Activated CD4-positive, CD25-positive, alpha-beta regulatory T cell treated with anti-CD3 and anti-CD28 coated beads, Interleukin-2, amount 50 U/mL, for 24 hours (primary cell): ENCODE data around the gene KRTAP5-7.
"Not testable (repeated sequence)": the region's sequence is repeated elsewhere in the genome, so short reads cannot be mapped to it uniquely, and the experiment has no call there.

ENCODE experiments used
- ATAC-seq, 2 donors: fragments of 150-1000 bp; cut with Tn5 transposase; one replicate each; pipeline ENCODE4 v1.10.0; 2021; ENCODE audit warnings: mild to moderate bottlenecking in 1 of 2, moderate library complexity in 1 of 2

KRTAP5-7 gene

DNA sequence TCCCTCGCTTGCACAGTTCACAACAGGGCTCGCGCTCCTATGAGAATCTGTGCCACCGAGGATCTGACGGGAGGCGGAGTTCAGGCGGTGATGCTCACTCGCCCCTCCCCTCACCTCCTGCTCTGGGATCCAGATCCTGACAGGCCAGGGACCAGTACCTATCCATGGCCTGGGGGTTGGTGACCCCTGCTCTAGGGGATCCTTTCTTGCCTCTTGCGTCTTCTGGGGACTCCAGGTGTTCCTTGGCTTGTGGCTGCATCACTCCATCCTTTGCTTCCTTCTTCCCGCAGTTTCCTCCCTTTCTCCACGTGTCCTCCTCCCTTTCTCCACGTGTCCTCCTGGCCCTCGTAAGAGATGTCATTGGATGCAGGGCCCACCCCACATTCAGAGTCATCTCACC is 30.6 kb upstream of the KRTAP5-7 start:
- ATAC-seq = no peak

DNA sequence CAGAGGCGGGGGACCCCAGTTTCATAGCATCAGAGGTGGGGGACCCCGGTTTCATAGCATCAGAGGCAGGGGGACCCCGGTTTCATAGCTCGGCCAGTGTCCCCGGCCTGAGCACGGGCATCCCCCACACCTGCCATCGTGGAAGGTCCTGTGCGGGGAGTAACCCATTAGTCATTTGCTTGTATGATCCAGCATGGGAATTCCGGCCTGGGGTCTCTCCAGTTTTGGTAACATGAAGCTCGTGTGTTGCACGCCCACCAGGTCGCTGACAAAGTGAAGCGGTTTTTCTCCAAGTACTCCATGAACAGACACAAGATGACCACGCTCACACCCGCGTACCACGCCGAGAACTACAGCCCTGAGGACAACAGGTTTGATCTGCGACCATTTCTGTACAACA is 29.0 kb upstream of the KRTAP5-7 start:
- ATAC-seq = no peak

DNA sequence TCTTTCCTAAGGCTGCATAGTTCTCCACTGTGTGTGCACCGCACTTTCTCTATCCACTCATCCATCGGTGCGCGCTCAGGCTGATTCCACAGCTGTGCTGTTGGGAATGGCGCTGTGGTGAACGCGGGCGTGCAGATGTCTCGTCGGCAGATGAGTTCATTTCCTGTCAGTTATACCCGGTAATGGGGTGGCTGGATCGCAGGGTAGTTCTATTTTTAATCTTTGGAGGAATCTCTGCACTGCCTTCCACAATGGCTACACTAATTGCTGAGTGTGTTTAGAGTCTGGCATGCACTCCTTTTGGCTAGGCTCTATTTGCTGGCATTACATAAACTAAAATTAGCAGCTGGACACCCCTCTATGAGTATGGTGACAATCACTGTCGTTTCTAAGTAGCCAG is 27.9 kb upstream of the KRTAP5-7 start:
- no peak for ATAC-seq

DNA sequence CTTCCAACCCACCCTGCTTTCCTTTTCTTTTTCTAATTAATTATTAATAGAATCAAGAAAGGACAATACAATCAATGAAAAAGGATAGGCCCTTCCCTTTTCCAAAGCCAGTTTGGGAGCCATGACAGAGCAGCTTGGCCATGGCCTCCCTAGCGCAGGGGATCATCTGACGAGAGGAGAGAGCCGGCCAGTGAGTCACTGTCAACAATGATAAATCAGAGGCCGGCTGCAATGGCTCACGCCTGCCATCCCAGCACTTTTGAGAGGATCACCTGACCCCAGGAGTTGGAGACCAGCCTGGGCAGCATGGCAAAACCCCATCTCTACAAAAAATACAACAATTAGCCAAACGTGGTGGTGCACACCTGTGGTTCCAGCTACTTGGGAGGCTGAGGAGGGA is 27.5 kb upstream of the KRTAP5-7 start:
- ATAC-seq = no peak

DNA sequence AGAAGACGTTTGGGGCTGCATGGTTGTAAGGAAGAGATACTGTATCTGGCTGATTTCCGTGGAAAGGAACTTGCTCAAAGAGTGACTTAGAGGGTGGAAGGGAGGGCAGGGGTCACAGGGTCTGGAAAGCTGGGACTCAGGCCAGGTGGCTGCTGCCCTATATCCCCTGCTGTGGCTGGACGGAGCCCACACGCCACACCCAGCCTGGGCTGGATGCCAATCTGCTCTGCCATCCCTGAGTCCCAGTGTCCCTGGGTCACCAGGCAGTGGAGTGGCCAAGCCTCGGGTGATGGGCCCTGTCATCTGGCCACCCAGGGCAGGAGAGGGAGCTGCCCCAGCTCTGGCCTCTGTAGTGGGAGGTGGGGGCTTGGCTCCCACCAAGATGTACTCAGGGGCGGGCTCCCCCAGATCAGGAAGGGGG is 26.5 kb upstream of the KRTAP5-7 start:
- no peak for ATAC-seq

DNA sequence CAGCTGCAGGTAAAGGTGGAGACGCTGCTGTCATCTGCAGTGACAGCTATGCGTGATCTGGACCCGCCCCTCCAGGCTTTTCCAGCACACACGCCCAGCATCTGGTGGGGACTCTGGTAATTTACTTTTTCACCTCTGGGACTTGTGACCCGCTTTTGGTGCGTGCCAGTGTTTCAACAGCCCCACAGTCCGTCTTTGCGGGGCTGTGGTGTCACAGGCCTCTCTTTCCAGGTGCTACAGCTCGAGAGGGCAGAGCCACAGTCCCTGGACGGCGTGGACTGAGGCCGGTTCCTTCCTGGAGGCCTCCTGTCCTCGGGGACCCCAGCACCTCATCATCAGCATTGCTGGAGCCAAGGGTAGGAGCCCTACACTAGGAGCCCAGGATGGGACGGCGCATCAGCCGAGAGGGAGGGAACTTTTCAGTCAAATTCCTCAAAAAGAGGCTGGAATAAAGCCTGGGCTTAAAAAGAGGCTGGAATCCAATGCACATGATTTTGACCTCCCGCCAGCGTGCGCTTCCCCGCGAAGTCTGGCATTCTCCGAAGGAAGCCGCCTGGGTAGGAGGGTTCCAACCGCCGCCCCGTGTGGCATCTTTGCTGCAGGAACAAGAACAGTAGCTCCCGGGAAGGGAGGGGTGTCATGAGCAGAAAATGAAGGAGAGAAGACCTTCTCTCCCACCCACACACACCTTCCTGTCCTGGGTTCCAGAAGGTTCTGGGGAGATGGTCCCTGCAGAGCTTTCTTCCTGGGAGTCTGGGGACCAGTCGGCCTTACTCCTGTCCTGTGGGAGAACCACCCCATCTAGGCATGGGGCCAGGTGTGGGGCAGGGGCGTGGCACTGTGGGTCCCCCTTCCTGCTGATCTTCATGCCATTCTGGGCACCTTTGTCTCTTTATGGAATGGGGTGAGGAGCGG is 25.7 kb upstream of the KRTAP5-7 start:
- no peak for ATAC-seq

DNA sequence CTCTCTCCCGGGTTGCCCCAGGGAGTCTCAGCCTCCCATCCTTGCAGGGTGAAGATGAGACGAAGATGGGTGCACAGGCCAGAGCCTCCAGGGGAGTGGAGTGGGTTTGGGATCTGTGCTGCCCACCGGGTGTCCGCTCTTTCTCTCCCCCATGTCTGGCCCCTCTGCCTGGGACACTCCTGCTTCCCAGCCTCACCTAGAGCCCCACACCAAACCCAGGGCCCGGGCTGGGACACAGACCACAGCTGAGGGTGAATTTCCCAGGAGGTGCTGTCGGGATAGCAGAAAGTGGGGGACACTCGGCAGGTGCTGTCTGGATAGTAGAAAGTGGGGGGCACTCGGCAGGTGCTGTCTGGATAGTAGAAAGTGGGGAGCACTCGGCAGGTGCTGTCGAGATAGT is 25.0 kb upstream of the KRTAP5-7 start:
- no peak for ATAC-seq

DNA sequence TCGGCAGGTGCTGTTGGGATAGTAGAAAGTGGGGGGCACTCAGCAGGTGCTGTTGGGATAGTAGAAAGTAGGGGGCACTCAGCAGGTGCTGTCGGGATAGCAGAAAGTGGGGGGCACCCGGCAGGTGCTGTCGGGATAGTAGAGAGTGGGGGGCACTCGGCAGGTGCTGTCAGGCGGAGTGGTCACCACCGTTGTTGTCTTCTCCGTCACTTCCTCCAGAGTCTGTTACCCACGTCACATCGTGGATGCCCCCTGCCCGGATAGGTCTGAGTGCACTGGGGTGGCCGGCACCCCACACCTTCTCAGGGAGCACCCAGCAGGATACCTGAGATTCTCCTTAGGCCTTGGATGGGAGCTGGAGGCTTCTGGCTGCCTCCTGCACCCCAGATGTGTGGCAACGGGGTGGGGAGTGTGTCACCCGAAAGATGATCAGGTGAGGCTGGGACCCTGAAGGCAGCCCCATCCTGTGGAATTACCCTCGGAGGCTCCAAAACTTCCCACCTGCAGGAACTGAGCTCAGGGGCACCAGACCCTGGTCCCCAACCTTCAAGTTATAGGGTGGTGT is 24.1 kb upstream of the KRTAP5-7 start:
- no peak for ATAC-seq

DNA sequence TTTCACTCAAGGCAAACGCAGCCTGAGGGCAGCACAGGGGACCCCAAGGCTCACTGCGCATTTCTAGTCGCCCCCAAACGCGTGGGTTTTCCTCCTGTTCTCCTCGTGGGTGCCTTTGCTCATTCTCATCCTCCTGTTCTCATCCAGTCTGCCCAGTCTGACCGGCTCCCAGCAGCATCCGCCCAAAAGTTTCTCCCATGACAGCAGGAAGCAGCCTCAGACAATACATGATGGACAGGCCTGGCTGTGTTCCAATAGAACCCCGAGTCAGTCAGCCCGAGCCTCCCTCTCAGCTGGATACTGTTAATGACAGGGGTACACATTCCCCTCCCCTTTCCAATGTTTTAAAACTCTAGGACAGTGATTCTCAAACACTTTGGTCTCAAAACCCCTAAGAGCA is 22.5 kb upstream of the KRTAP5-7 start:
- no peak for ATAC-seq

DNA sequence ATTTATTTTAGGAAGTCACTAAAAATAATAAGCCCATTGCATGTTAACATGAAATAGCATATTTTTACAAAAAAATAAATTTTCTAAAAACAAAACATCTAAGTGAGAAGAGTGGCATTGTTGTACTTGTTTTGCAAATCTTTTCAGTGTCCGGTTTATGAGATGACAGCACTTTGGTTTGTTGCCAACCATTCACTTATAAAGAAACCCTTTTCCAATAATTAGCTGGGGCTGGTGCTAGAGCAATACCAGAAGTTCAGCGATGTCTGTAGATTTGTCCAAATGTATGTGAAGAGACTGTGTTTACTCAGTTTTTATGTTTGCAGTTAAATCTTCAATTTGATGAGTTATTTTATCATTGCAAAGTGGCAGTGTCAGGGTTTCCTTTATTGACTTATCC is 22.1 kb upstream of the KRTAP5-7 start:
- ATAC-seq = no peak

DNA sequence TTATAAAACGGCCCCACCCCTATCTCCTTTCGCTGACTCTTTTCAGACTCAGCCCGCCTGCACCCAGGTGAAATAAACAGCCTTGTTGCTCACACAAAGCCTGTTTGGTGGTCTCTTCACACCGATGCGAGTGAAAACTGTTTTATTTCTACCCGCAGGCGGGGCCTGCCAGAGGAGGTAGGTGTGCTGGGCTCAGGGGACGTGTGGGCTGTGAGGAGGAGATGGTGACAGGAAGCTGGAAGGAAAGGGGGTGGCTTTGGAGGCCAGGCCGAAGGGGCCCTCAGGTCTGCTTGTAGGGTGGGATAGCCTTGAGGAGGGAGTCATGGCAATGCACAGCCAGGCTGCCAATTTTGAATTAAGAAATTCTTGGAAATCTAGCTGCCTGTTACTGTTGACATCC is 21.3 kb upstream of the KRTAP5-7 start:
- no peak for ATAC-seq

DNA sequence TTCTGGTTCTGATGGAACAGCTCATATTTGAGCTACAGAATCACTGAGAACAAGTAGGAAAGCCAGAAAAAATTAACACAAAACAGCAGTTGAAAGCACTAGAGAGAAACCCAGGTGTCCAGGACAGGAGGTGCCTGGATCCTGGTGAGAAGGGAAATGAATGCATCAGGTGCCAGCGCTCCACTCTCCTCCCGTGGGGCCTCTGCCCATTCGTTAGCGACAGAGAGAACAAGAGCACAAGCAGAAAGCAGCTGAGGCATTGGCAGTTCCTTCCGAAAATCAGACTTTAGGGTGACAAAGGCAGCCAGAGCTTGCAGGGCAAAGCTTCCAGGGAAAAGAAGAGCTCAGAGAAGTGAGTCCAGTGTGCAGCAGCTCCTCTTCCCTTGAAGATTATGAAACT is 20.0 kb upstream of the KRTAP5-7 start:
- ATAC-seq = no peak

DNA sequence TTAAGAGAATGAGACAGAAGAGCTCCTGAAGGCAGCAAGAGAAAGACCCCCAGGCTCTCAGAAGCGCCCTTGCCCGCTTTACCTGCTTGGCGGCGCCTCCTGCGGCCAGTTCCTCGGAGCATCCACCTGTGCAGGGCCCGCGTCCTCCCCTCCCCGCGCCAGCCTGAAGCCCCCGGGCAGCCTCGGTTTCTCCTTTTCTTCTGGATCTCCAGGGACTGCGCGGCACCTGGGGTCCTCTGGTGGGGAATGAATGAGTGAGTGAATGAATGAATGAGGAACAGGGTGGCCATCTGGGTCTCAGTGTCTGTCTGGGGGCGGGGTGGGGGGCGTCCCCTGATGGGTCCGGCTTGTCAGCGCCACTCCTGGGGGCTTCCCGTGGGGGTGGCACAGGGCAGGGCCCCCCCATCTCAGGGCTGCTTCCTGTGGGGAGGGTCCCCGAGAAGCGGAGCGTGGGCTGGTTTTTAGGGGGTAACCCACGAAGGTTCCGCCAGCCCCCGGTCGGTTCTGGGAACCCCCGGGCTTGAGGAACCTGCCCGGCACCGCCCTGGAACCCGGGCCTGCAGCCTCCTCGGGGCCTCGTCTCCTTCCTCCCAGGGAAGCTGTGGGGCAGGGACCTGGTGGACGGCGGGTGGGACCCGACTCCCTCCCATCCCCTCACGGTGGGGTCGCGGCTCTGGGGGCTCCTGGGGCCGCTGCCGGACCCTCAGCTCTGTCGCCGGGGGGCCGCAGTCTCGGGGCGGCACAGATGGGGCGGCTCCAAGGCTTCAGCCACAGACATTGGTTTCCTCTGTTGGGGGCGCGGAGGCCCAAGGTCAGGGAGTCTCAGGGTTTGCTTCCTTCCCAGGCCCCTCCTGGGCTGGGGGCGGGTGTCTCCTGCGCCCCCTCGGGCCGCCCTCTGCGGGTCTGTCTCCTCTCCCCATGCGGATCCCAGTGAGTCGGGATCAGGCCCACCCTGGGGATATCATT is 8.3 kb upstream of the KRTAP5-7 start:
- ATAC-seq = no peak

DNA sequence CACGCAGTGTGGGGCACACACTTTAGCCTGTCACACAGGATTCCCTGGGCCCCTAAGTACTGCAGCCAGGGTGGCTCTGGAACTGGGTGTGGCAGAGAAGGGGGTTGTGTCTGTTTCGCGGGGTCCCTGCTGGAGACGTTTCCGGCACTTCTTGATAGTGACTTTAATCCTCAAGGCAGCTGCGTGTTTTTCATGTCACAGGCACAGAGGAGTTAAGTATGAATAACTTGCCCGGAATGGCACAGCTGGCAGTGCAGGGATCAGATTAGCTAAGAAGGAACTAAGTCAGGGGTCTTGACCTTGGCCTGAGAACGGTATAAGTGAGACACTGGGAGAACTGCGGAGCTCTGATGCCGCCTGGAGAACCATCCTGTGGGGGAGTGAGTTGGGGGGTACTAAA is 7.5 kb upstream of the KRTAP5-7 start:
- ATAC-seq = no peak

DNA sequence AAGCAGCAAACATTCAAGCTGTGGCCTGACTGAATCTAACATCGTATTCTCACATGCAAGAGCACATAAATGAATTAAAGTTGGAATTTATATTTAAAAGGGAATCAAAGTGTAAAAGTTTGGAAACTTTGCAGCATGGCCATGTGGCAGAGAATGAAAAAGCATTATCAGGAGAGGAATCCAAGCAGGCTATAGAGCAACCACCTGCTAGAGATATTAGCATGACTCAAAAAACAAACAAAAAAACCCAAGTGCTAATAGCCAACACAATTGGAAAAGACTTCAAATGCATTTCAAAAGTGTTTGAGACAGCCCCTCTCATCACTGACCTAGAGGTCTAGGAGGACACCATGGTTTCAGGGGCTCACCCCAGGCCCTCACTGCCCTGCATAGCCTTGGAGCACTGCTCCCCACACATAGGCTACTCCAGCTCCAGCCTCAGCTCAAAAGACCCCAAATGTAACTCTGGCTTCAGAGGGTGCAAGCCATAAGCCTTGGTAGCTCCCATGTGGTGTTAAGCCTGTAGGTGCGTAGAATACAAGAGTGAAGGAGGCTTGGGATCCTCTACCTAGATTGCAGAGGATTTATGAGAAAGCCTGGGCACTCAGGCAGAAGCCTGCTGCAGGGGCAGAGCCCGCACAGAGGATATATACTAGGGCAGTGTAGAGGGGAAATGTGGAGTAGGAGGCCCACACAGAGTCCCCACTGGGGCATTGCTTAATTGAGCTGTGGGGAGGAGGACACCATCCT is 1.7 kb upstream of the KRTAP5-7 start:
- no peak for ATAC-seq

DNA sequence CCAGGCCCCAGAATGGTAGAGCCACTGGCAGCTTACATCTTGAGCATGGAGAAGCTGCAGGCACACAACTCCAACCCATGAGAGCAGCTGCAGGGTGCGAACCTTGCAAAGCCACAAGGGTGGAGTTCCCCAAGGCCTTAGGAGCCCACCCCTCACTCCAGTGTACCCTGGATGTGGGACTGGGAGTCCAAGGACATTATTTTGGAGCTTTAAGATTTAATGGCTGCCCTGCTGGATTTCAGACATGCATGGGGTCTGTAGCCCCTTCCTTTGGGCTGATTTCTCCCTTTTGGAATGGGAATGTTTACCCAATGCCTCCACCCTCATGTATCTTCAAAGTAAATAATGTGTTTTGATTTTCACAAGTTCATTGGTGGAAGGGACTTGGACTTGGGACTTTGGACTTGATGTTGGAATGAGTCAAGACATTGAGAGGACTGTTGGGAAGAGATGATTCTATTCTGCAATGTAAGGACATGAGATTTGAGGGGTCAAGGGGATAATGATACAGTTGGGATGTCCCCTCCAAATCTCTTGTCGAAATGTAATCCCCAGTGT is 1.1 kb upstream of the KRTAP5-7 start:
- ATAC-seq = no peak

DNA sequence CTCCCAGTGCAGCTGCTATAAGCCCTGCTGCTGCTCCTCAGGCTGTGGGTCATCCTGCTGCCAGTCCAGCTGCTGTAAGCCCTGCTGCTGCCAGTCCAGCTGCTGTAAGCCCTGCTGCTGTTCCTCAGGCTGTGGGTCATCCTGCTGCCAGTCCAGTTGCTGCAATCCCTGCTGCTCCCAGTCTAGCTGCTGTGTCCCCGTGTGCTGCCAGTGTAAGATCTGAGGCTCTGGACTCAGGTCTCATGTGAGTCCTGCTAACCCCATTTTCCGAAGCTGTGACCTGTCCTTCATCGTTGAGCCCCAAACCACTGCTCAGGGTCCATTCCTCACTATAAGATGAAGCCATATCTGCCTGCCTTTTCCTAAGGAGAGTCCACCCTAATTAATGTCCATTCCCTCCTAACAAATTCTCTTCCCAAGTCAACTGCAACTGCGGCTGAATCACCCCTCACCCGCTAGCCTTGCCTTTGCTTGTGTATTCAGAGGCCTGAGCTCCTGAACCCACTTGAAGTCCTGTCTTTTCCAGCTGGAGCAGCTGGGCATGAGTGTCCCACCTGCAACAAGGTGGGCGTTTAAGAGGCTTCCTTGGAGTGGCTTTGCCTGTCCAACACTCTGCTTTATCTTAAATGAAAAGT is 626 bp downstream of the KRTAP5-7 start:
- ATAC-seq = no peak

DNA sequence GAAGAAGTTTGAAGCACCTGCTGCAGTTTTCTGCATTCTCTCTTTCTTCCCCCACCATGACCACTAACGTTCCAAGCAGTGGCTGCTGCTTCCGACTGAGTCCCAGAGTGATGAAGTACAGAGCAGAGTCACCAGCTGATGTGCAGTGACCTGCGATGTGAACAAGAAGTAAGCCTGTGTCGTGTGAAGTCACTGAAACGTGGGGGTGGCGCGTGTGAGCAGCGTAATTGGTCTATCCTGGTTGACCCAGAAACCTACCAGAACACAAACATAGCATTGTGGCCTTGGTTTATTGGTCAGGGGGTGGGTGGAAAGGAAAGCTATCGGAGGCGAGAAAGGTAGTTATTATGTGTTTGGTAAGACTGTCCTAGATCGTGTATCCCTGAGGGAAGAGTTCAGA is 3.5 kb downstream of the KRTAP5-7 start:
- no peak for ATAC-seq

DNA sequence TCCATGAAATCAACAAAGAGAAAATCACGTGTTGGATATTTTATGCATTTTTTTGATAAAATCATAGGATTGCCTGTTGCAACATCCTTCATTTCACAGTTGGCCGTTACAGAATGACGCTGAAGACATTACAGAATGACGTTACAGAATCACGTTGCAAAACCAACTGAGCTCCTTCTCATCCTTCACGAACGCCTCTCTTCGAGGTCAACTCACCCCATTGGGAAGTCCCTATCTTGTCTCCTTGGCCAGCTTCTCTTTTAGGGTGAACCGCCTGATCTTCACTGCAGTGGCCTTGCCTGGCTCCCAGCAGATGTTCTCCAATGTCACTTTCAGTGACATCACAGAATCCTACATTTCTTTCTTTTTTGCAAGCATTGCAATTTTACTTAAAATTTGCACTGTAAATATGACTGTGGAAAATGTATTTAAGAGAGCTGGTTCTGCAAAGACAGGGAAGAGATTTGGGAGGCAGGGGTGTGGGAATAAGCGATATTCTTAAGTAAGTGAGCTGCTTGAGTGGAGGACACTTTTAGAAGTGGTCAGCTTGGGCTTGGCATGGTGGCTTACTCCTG is 5.1 kb downstream of the KRTAP5-7 start:
- ATAC-seq = no peak

DNA sequence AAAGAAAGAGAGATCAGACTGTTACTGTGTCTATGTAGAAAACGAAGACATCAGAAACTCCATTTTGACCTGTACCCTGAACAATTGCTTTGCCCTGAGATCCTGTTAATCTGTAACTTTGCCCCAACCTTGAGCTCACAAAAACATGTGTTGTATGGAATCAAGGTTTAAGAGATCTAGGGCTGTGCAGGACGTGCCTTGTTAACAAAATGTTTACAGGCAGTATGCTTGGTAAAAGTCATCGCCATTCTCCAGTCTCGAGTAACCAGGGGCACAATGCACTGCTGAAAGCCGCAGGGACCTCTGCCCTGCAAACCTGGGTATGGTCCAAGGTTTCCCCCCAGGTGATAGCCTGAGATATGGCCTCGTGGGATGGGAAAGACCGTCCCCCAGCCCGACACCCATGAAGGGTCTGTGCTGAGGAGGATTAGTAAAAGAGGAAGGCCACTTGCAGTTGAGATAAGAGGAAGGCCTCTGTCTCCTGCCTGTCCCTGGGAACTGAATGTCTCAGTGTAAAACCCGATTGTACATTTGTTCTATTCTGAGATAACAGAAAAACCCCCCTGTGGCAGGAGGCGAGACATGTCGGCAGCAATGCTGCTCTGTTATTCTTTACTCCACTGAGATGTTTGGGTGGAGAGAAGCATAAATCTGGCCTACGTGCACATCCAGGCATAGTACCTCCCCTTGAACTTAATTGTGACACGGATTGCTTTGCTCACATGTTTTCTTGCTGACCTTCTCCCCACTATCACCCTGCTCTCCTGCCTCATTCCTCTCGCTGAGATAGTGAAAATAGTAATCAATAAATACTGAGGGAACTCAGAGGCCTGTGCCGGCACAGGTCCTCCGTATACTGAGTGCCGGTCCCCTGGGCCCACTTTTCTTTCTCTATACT is 7.9 kb downstream of the KRTAP5-7 start:
- ATAC-seq = not testable (repeated sequence)
